Stimulated activated effector memory CD8-positive, alpha-beta T cell treated with anti-CD3 and anti-CD28 coated beads, Interleukin-12 subunit alpha, Interleukin-12 subunit beta, amount 100 ng/mL, for 72 hours (primary cell): ENCODE data around the gene ZNF814.
"Not testable (repeated sequence)": the region's sequence is repeated elsewhere in the genome, so short reads cannot be mapped to it uniquely, and the experiment has no call there.

Experiments
- ATAC-seq: fragments of 150-1000 bp; cut with Tn5 transposase; 2 replicates; pipeline ENCODE4 v1.10.0; 2021
- DNase-seq, 2 donors: peaks; one replicate each; pipeline ENCODE4 v3.0.0; 2021 to 2022; ENCODE audit warnings: low spot score in 2 of 2
- H3K27ac Mint-ChIP-seq: one replicate; pipeline ENCODE4 v1.8.0; 2022; ENCODE audit warnings: mild to moderate bottlenecking, mixed read lengths
- H3K36me3 Mint-ChIP-seq: one replicate; pipeline ENCODE4 v1.8.0; 2022; ENCODE audit warnings: mild to moderate bottlenecking, mixed read lengths
- H3K4me1 Mint-ChIP-seq: one replicate; pipeline ENCODE4 v1.8.0; 2022; ENCODE audit warnings: mixed read lengths
- H3K4me3 Mint-ChIP-seq: one replicate; pipeline ENCODE4 v1.8.0; 2022; ENCODE audit warnings: mild to moderate bottlenecking, mixed read lengths
- H3K9me3 Mint-ChIP-seq: one replicate; pipeline ENCODE4 v1.8.0; 2022; ENCODE audit warnings: mixed read lengths

Gene ZNF814

GRCh38 chr19:57873883-57874799 is 14.7 kb downstream of the ZNF814 start:
- not testable (repeated sequence) for ATAC-seq, H3K4me3 Mint-ChIP-seq, H3K27ac Mint-ChIP-seq, H3K4me1 Mint-ChIP-seq, DNase-seq
- H3K9me3 Mint-ChIP-seq: peaks cover 19% of the 10 kb centered on the region
- peaks cover 39% of the 10 kb centered on the region for H3K36me3 Mint-ChIP-seq

- H3K36me3 Mint-ChIP-seq: peaks cover 42% of the 10 kb centered on the region
- H3K9me3 Mint-ChIP-seq: peaks cover 21% of the 10 kb centered on the region
- ATAC-seq (no peak), DNase-seq (no peak)
- no peak overlapping the region for H3K27ac Mint-ChIP-seq
- H3K4me1 Mint-ChIP-seq: no peaks in the 10 kb centered on the region
- H3K4me3 Mint-ChIP-seq: no peak overlapping the region
Measured at GRCh38 chr19:57872450-57872849, 16.4 kb downstream of the ZNF814 start.

- H3K4me3 Mint-ChIP-seq: no peak overlapping the region
- H3K9me3 Mint-ChIP-seq: peaks cover 12% of the 10 kb centered on the region
- ATAC-seq (no peak), DNase-seq (no peak)
- H3K27ac Mint-ChIP-seq: no peak overlapping the region
- peaks cover 51% of the 10 kb centered on the region for H3K36me3 Mint-ChIP-seq
- no peaks in the 10 kb centered on the region for H3K4me1 Mint-ChIP-seq
Measured at GRCh38 chr19:57870225-57870624, 18.6 kb downstream of the ZNF814 start.

- ATAC-seq, H3K4me1 Mint-ChIP-seq, H3K4me3 Mint-ChIP-seq, H3K27ac Mint-ChIP-seq, DNase-seq: not testable (repeated sequence)
- H3K9me3 Mint-ChIP-seq: peaks cover 14% of the 10 kb centered on the region
- H3K36me3 Mint-ChIP-seq: peaks cover 56% of the 10 kb centered on the region
Measured at GRCh38 chr19:57869655-57870054, 19.2 kb downstream of the ZNF814 start.

GRCh38 chr19:57867868-57868492 is 20.9 kb downstream of the ZNF814 start:
- Mint-ChIP-seq H3K4me1 (no peaks in the 10 kb centered on the region), H3K4me3 (no peak overlapping the region), H3K27ac (no peak overlapping the region), H3K9me3 (peaks cover 8% of the 10 kb centered on the region), H3K36me3 (peaks cover 73% of the 10 kb centered on the region)
- DNase-seq: no peak
- ATAC-seq: no peak

GRCh38 chr19:57862351-57862750 is 26.5 kb downstream of the ZNF814 start:
- H3K36me3 Mint-ChIP-seq: peaks cover 98% of the 10 kb centered on the region
- not testable (repeated sequence) for H3K4me3 Mint-ChIP-seq, H3K4me1 Mint-ChIP-seq, ATAC-seq, H3K27ac Mint-ChIP-seq, H3K9me3 Mint-ChIP-seq, DNase-seq

- H3K4me3 Mint-ChIP-seq, H3K27ac Mint-ChIP-seq, H3K9me3 Mint-ChIP-seq, DNase-seq, ATAC-seq: not testable (repeated sequence)
- peaks cover 91% of the 10 kb centered on the region for H3K36me3 Mint-ChIP-seq
- H3K4me1 Mint-ChIP-seq: peaks cover 21% of the 10 kb centered on the region
Measured at GRCh38 chr19:57854117-57854516, 34.7 kb downstream of the ZNF814 start.

GRCh38 chr19:57851812-57852603 is 36.8 kb downstream of the ZNF814 start:
- not testable (repeated sequence) for DNase-seq, ATAC-seq, H3K9me3 Mint-ChIP-seq, H3K4me3 Mint-ChIP-seq, H3K27ac Mint-ChIP-seq
- peaks cover 79% of the 10 kb centered on the region for H3K36me3 Mint-ChIP-seq
- H3K4me1 Mint-ChIP-seq: peaks cover 21% of the 10 kb centered on the region

GRCh38 chr19:57850553-57851017 is 38.3 kb downstream of the ZNF814 start:
- Mint-ChIP-seq H3K4me1 (peaks cover 21% of the 10 kb centered on the region), H3K36me3 (peaks cover 77% of the 10 kb centered on the region)
- no peak for ATAC-seq

GRCh38 chr19:57849666-57850473 is 39.0 kb downstream of the ZNF814 start, which contains the start of gene ZNF587:
Gene ZNF587 (plus strand): TSS chr19:57849859. CDS start chr19:57850039, 180 bp downstream.
- ATAC-seq (peak; percentile 100), DNase-seq (peak; percentile 36 to 84)
- Mint-ChIP-seq H3K4me3 (peak within 1 kb of the TSS; percentile 93), H3K36me3 (peaks cover 77% of the 10 kb centered on the region), H3K27ac (peak within 1 kb of the TSS; percentile 96), H3K4me1 (peaks cover 21% of the 10 kb centered on the region)
- not testable (repeated sequence) for H3K9me3 Mint-ChIP-seq

More at GRCh38 chr19:57850553-57851017, 38.3 kb downstream of the ZNF814 start:
- Mint-ChIP-seq H3K4me3 (peak overlapping the region; percentile 93), H3K27ac (peak overlapping the region; percentile 96), H3K9me3 (no peaks in the 10 kb centered on the region)
- DNase-seq: no peak

GRCh38 chr19:57849162-57849665 is 39.6 kb downstream of the ZNF814 start:
- DNase-seq, H3K9me3 Mint-ChIP-seq: not testable (repeated sequence)
- peak; percentile 38 for ATAC-seq
- Mint-ChIP-seq H3K4me3 (peak overlapping the region; percentile 93), H3K27ac (peak overlapping the region; percentile 96), H3K4me1 (peaks cover 21% of the 10 kb centered on the region), H3K36me3 (peaks cover 76% of the 10 kb centered on the region)

- H3K4me1 Mint-ChIP-seq: peaks cover 21% of the 10 kb centered on the region
- H3K9me3 Mint-ChIP-seq, H3K4me3 Mint-ChIP-seq, ATAC-seq, DNase-seq, H3K27ac Mint-ChIP-seq: not testable (repeated sequence)
- H3K36me3 Mint-ChIP-seq: peaks cover 72% of the 10 kb centered on the region
Measured at GRCh38 chr19:57847164-57847563, 41.7 kb downstream of the ZNF814 start.

- DNase-seq (no peak), ATAC-seq (no peak)
- H3K4me3 Mint-ChIP-seq: no peak overlapping the region
- H3K4me1 Mint-ChIP-seq: peaks cover 7% of the 10 kb centered on the region
- H3K9me3 Mint-ChIP-seq: no peaks in the 10 kb centered on the region
- H3K36me3 Mint-ChIP-seq: peaks cover 73% of the 10 kb centered on the region
- H3K27ac Mint-ChIP-seq: no peak overlapping the region
Measured at GRCh38 chr19:57841122-57841763, 47.6 kb downstream of the ZNF814 start.
